DMS153 (cell line): ENCODE results near the gene AHSP.
"Not testable (repeated sequence)": the region's sequence is repeated elsewhere in the genome, so short reads cannot be mapped to it uniquely, and the experiment has no call there.

Experiments used
- DNase-seq: peaks from one replicate; lab custom pipeline; 2025; lab: John Stamatoyannopoulos, UW

AHSP gene, protein sequence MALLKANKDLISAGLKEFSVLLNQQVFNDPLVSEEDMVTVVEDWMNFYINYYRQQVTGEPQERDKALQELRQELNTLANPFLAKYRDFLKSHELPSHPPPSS

DNA sequence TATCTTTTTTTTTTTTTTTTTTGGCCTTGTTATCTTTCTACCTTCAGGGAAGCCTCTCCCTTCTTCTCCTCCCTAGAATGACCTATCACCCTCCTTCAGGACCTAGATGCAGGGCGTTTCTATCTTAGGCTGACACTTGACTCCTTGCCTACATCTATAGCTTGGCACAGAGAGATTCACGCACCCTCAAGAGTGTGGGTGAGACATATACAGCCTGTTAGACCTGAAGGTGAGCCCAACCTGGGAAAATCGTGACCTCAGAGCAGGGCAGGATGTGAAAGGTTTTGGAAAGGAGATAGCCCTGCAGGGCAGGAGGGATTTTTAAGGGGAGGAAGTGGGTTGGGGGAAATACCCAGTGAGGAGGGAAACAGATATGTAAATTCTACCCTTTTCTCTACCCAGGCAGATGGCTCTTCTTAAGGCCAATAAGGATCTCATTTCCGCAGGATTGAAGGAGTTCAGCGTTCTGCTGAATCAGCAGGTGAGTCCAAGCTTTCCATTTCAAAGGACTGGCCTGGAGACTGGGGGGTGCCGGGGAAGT, at the start of gene AHSP:
Gene AHSP (plus strand): TSS at position 167 of the 541 bp plus-strand sequence. CDS start 240 bp downstream, at position 407.
- no peak for DNase-seq

DNA sequence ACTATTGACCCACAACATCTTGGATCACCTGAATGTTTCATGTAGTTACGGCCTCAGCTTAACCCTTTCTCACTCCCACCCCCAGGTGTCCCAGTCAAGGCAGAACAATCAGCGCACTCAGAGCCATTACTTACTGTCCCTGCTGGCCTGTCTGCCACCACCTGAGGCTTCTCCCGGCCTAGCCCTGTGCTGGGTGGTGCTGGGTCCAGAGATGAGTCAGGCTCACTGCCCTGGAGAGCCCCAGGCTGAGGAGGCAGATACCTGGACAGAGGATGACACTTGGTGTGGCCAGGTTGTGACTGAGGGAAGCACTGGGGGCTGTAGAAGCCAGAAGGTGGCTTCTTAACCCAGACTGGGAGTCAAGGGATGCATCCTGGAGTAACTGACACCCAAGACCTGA, 48.7 kb upstream of the AHSP start:
- no peak for DNase-seq

DNA sequence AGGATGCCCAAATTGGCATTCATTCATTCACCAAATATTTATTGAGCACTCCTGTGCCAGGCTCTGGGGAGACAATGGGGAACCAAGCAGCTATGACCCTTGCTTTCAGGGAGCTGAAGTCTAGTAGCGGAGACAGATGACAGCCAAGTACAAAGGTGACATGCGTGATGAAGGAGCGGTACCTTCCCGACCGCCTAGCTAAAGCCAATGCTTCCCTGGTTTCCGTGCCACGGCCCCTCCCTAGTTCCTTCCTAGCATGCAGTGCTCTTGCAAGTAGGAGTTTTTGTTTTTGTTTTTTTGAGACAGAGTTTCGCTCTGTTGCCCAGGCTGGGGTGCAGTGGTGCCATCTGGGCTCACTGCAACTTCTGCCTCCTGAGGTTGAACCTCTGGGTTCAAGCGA, 47.9 kb upstream of the AHSP start:
- no peak for DNase-seq

DNA sequence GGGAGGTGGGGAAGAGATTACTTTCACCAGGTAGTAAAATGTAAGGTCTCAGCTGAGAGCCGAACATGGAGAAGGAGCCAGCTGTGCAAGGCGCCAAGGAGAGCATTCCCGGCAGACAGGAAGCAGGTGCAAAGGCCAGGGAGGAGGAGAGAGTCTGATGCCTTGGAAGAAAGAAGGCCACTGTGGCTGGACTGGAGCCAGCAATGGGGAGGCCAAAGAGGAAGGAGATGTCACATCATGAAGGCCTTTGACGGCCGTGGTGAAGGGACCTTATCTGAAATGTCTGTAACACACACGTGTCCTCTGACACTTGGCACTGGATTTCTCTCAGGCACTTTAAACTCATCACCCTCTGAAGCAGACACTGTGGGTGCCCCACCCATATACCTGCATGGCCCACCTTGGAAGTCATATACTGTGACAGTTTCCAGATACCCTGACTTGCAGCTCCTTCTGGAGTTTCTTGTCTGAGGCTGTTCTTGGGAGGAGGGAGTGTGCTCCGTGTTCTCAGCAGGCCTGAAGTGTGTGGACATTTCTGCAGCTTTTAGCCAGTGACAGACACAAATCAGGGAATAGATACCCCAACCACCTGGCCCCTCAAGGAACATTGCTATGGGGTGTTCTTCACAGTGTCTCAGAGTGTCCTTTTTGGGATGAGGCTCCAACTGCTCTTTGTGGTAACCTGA, 46.7 kb upstream of the AHSP start:
- no peak for DNase-seq

DNA sequence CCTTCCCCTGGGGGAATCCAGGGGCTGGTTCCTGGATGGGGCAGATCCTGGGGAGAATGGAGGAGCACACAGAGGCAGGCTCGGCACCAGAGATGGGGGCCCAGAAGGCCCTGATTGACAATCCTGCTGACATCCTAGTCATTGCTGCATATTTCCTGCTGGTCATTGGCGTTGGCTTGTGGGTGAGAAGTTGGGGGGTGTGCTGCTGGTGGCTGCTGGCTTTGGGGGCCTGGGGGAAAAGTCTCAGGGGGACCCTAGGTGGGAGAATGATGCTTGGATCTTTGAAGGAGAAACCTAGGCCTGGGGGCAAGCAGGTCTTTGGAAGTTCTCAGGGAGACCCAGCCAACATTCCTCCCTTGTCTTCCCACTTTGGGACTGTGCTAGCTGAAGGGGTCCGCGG, 44.6 kb upstream of the AHSP start, which contains the start of gene SLC5A2:
Gene SLC5A2 (plus strand): TSS at position 43 of the 400 bp plus-strand sequence. CDS start 14 bp downstream, at position 57.
- no peak for DNase-seq

DNA sequence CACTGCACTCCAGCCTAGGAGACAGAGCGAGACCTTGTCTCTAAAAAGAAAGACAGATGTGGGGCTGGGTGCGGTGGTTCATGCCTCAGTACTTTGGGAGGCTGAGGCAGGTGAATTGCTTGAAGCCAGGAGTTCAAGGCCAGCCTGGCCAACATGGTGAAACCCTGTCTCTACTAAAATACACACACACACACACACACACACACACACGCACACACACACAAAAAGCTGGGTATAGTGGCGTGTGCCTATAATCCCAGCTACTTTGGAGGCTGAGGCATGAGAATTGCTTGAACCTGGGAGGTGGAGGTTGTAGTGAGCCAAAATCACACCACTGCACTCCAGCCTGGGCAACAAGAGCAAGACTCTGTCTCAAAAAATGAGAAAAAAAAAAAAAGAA, 43.7 kb upstream of the AHSP start:
- not testable (repeated sequence) for DNase-seq

DNA sequence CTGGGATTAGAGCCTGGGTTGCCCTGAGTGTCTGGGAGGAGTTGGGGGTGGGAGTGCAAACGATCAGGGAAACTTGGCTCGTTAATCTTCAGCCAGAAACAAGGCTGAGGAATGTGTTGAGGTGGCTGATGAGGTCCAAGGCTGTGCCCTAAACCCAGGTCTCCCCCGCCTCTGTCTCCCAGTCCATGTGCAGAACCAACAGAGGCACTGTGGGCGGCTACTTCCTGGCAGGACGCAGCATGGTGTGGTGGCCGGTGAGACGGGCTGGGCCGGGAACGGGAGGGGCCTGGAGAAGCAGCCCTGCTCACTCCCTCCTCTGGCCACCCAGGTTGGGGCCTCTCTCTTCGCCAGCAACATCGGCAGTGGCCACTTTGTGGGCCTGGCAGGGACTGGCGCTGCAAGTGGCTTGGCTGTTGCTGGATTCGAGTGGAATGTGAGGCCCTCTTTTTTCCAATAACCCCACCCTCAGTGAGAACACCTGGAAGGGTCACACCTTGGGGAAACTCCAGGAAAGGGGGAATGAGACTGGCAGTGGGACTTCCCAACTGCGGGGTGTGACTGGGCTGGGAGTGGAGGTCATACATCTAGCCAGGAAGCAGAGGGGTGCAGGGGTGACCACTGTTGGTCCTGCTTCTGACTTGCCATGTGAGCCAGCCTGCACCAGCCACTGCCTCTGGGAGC, 43.1 kb upstream of the AHSP start:
- no peak for DNase-seq

DNA sequence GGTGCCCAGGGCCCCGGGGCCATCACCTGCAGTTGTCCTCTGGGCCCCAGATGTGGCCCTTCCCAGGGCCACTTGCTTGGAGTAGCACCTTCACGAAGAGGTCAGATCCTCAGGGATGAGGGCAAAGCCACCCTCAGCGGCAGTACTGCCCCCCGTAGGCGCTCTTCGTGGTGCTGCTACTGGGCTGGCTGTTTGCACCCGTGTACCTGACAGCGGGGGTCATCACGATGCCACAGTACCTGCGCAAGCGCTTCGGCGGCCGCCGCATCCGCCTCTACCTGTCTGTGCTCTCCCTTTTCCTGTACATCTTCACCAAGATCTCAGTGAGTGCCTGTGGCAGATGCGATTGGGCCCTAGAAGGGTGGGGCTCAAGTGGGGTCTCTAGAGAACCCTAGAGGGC, 42.1 kb upstream of the AHSP start:
- DNase-seq, result no peak

DNA sequence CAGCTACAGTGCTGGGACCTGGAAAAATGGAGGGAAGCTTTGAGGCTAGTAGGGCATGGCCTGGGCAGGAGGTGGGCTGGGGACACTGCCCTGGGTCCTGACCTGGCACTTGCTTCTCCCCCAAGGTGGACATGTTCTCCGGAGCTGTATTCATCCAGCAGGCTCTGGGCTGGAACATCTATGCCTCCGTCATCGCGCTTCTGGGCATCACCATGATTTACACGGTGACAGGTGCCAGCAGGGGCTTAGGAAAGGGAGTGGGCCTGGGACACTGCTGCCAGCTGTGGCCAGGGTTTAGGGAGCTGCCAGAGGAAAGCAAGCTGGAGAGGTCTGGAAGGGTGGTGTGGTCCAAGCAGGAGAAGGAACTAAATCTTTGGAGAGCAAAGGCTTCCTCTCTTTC, 41.7 kb upstream of the AHSP start:
- no peak for DNase-seq

DNA sequence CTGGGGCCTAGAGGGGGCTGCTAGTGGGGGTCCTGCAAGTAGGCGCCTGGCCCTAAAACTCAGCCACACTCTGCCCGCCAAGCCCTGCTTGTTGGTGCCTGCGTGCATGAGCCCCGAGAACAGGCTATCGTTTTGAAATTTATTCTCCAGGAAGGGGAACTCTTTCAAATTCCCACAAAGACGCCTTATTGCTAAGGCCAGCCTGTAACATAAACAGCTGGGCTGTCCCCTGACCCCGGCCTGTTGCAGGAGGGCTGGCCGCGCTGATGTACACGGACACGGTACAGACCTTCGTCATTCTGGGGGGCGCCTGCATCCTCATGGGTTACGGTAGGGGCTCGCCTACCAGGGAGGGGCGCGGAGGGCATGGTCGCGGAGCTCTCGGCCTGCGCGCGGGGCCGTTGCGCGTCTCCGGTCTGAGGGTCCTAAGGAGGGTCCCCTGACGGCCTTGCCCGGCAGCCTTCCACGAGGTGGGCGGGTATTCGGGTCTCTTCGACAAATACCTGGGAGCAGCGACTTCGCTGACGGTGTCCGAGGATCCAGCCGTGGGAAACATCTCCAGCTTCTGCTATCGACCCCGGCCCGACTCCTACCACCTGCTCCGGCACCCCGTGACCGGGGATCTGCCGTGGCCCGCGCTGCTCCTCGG, 40.5 kb upstream of the AHSP start:
- DNase-seq, result no peak

DNA sequence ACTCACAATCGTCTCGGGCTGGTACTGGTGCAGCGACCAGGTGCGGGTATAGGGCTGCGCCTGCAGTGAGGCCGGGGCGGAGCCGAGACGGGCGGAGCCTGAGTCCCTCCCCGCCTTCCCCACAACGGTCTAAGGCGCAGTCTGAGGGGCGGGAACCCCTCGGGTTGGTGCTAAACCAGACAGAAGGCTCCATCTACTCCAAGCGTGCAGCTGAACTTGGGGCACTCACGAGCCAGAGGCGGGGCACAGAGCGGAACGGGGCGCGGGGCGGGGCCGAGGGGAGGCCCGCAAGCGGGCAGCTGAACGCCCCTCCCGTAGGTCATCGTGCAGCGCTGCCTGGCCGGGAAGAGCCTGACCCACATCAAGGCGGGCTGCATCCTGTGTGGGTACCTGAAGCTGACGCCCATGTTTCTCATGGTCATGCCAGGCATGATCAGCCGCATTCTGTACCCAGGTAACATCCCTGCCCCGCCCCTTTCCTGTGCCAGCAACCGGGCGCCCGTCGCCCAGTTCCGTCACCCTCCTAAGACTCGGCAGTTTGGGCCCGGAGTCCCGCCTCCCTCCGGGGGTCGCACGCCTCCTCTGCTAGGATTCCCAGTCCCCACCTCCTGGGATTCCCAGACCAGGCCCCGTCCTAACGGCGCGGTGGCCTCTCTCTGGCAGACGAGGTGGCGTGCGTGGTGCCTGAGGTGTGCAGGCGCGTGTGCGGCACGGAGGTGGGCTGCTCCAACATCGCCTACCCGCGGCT, 39.8 kb upstream of the AHSP start:
- DNase-seq, result peak; percentile 59

DNA sequence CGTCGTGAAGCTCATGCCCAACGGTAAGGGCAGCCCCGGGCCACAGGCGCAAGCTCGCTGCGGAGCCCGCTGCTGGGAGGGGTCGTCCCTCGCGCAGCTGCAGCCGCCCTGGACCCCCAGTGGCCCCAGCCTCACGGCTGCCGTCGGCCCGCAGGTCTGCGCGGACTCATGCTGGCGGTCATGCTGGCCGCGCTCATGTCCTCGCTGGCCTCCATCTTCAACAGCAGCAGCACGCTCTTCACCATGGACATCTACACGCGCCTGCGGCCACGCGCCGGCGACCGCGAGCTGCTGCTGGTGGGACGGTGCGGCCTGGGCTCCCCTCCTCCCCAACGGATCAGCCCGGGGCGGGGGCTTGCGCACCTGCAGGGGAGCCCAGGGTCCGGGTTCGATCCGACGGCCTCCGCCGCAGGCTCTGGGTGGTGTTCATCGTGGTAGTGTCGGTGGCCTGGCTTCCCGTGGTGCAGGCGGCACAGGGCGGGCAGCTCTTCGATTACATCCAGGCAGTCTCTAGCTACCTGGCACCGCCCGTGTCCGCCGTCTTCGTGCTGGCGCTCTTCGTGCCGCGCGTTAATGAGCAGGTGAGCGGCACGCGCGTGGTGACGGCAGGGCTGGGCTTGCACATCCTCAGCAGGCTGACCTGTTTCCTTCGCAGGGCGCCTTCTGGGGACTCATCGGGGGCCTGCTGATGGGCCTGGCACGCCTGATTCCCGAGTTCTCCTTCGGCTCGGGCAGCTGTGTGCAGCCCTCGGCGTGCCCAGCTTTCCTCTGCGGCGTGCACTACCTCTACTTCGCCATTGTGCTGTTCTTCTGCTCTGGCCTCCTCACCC, 39.0 kb upstream of the AHSP start:
- DNase-seq, result no peak

DNA sequence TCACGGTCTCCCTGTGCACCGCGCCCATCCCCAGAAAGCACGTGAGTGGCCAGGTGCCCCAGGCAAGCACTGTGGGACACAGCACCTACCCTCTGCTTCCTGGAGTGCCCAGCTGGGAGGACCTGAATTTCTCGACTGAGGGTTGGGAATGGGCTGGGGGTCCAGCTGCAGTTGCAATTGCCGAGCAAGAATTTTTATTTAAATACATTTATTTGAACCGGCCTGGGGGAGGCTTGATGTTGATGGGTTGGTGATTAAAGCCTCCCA, 38.5 kb upstream of the AHSP start:
- no peak for DNase-seq

DNA sequence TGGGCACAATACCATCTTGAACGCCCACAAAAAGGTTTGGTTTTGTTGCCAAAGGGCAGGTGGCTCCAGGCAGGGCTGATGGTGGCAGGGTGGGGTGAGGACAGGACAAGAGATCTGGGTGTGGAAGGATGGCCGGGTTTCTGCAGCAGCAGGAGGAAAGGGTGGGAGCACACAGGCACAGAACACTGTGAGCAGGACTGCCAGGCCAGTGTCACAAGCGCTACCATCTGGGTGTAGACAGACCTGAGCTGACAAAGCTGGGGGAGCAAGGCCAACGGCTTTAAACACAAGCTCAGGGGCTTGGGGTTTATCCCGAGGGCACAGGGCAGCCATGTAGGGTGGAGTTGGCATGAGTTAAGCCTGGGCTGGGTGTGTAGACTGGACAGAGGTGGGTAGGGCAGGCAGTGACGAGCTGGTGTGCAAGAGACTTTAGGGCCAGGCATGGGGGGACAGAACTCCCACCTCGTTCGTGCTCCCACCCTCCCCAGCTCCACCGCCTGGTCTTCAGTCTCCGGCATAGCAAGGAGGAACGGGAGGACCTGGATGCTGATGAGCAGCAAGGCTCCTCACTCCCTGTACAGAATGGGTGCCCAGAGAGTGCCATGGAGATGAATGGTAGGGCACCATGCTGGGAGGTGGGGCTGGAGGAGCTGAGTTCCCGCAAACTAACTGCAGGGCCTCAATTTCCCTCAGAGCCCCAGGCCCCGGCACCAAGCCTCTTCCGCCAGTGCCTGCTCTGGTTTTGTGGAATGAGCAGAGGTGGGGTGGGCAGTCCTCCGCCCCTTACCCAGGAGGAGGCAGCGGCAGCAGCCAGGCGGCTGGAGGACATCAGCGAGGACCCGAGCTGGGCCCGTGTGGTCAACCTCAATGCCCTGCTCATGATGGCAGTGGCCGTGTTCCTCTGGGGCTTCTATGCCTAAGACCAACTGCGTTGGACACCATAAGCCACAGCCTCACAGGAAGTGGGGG, 37.8 kb upstream of the AHSP start:
- no peak for DNase-seq

DNA sequence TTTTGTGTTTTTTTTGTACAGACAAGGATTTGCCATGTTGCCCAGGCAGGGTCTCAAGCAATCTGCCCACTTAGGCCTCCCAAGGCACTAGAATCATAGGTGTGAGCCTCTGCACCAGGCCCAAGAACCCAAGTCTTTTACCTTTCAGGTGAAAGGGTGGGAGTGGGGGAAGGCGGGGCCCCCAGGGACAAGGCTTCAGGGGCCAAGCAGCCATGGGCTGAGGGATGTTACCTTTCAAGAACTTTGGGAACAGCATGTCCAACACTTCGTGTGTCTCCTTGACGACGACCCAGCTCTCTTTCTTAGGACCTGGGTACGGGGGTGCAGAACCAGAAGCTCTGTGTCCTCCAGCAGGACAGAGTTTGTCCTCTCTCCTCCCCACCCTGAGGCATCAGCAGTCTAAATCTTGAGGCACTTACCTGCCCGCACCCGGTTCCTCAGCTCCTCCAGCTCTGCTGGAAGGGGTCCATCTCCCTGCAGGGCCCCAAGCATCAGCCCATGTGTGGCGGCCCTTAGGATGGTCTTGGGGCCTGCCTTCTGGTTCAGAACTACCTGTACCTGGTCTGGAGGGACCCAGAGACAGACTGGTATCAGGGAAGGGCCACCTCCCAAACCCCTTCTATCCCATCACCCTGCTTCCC, 35.8 kb upstream of the AHSP start:
- DNase-seq, result no peak

DNA sequence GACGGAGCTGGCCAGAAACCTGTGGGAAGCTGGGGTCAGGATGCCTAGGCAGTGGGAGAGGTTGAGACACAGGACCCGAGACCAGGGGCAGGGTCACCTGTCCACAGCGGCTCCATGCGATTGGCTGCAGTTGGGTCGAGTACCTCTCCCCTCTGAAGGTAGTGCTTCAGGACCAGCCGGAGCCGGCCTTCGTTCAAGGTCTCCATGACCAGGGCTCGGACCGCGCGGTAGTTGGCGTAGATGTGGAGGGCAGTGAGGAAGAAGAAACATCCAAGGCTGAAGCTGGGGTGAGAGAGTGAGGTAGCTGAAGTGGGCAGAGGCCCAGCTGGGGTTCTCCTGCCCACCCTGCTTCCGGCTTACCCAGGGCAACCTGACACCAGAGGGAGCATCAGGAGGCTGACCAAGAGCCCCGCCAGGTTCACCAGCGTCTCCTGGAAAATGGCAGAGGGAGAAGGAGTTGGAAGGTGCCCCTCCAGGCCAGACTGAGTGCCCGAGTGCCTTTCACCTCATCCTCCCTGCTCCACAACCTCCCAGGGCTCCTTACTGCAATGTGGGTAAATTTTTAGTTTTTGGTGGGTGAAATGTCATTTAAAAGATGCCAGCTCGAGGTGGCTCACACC, 34.1 kb upstream of the AHSP start:
- DNase-seq, result no peak

DNA sequence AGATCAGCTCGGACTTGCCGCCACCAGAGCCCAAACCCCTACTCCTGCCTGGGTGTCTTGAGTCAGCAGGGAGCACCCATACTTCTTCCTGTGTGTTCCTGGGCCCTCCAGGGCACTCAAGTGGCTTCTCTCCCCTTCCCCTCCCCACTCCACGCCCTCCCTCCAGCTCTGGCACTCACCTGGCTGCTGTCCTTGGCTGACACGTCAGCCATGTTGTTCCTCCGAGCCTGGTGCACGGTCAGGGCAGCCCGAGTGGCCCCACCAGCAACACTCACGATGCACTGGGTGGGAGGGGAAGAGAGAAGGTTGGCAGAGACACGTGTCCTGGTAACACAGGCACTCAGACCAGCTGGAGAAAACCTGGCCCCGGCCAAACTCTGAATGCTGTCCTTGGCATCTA, 31.0 kb upstream of the AHSP start:
- no peak for DNase-seq

DNA sequence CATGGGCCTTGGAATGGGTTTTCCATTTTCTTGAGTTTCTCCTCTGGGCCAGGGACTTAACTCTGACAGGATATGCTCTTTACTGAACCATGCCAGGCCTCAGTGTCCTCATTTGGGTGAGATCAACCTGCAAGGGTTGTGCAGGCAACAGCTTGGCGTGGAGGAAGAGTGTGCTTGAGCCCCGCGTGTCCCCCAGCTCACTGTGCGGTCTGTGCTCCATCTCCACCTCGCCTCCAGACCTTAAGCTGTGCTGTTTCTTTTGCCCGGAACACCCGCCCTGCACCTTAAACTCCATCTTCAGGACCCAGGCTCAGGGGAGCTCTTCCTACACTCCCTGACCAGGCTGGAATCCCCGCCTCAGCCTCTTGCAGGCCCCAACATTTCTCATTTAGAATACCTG, 29.2 kb upstream of the AHSP start:
- DNase-seq, result no peak

DNA sequence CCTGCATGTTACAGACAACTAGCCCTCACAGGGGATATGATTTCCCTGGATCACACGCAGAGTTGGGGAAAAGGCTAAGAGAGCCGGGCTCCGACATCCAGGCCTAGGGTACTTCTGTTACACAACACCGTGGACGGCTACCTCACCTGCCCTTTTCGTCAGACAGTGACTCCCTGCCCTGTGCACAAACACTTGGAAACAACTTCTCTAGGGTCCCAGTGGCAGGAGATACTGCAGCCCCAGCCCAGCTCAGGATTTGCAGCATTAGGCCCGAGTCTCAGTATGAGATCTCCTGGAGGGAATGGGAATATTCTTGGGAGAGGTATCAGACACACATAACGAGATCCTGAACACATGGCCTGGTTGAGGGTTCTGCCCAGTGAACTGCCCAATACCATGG, 27.8 kb upstream of the AHSP start:
- no peak for DNase-seq
